ENCODE results near the gene DYNLT2.
A peak's percentile ranks its signal among the peaks of the same experiment; 100 is the strongest.
"Not testable (repeated sequence)": the region's sequence is repeated elsewhere in the genome, so short reads cannot be mapped to it uniquely, and the experiment has no call there.

The DYNLT2 gene

DNA sequence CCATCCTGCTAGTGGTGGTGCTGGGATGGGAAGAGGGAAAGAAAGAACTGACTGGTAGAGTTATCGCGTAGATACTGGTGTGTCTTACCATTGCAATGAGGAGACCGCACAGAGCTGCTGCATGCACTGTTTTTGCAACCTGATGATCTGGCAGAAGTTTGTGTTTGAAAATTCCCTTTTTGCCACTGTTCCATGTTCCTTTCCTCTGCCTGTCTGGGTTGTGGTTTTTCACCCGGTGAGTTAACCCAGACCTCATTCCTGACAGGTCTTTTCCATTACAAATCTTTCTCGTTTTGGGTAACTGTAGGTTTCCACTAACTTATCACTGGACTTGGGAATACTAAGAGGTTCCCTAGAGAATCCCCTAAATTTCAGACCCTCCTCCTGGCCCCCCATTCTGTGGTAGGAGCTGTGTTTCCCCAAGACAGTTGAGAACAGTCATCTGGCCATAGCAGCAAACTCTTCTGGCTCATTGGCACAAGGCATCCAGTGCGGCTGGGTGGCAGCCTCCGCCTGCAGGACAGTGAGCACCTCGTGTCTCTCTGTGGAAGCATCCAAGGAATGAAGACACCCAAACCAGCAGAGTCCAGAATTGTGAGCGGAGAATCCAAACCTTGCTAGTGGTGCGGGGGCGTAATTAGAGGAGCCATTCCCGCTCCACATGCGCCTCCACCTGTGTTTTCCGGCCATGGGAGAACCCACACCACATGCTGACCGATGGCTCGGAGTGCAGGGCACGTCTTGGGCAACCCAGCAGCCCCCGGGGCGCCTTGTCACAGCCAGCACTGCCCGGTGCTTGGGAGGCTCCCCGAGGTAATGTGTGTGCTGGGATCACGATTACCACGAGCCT is 32.8 kb upstream of the DYNLT2 start:
- DNase-seq (ENCODE audit: low read depth), result peak; percentile 58

DNA sequence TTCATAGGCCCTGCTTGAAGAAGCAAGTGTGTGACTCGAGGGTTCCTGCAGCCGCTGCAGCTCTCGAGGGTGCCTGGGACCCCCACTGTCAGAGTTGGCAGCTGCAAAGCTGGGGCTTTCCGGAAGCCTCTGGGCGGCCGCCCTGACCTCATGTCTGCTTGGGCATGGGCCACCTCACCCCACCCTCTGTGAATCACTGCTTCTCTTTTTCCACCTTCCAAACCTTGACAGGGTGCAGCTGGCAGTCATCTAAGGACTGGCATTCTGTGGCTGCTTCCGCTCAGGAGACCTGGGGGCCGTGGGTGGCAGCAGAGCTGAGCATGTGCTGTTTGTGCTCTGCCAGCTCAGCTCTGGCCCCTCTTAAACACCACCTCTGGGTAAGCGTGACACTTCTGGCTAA is 32.0 kb upstream of the DYNLT2 start:
- DNase-seq (ENCODE audit: low read depth), result no peak

DNA sequence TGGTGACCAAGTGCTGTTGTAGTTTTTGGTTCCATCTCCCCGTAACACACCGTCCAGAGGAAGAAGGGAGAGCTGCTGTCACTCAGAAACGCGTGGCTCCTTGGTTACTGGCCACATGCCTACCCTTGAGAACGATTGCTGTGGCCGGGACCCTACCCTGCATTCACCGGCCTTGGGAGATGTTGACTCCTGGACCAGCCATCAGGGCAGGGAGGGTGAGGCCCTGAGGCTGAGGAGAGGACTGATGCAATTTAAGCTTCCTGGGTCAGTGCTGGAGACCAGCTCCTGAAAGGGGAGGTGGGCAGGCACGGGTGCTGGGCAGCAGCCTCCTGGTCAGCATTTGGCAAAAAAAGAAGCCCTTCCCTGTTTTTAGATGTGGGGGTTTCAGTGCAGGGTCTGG is 31.6 kb upstream of the DYNLT2 start:
- DNase-seq (ENCODE audit: low read depth), result no peak

DNA sequence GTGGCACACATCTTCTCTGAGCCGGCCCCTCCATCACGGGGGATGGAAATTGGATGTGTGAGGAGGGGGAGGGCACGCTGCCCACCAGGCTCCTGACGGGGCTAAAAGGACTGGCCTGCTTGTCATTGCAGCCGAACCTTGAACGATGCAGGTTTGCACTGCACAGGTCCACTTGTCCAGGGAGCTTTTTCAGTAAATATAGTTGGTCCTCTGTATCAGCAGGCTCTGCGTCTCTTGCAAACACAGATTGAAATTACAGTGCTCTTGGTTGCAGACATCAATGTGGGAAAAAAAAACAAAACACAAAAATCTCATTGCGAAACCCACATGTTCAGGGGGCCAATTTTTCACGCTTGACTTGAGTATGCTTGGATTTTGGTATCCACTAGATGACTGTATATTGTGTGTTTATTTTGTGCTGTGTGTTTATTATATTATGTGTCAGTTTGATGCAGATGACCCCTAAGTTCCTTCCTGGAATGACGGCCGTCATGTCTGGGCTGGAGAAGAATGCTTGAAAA is 29.3 kb upstream of the DYNLT2 start:
- DNase-seq (ENCODE audit: low read depth), result peak; percentile 37

DNA sequence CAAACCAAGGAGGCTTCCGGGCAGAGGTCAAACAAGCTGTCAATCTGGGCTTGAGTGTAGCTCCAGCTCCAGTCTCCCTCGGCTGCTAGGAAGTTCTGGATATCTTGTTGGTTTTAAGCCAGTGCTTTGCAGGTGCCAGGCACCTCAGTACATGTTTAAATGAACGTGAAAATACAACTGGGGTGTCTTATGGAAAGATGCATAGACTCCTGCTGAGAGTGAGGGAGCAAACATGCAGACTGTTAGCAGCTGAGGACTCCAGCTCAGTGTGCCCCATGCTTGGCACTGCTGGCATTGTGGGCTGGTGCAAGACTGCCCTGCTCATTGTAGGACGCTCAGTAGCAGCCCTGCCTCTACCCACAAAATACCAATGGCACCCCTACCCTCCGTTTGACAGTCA is 28.5 kb upstream of the DYNLT2 start:
- DNase-seq (ENCODE audit: low read depth), result no peak

DNA sequence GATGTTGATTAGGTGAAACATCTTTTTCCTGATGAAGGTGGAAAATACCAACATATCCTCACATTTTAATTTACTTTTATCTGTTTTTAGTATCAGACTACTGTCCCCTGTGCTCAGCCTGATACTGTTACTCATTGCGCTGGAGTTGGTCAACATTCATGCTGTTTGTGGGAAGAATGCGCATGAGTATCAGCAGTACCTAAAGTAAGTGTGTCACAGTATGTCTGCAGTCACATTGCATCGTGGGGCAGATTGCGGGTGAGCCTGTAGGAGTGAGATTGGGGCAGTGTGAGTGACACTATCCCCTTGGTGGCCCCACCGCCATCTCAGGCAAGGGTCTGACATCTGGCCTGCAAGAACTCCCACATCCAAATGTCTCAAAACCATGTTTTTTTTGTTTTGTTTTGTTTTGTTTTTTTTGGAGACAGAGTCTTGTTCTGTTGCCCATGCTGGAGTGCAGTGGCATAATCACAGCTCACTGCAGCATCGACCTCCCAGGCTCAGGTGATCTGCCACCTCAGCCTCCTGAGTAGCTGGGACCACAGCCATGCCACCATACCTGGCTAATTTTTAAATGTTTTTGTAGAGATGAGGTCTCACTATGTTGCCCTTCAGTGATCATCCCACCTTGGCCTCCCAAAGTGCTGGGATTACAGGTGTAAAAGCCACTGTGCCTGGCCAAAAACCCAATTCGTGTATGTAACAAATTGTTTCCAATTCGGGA is 27.9 kb upstream of the DYNLT2 start:
- no peak for DNase-seq (ENCODE audit: low read depth)

DNA sequence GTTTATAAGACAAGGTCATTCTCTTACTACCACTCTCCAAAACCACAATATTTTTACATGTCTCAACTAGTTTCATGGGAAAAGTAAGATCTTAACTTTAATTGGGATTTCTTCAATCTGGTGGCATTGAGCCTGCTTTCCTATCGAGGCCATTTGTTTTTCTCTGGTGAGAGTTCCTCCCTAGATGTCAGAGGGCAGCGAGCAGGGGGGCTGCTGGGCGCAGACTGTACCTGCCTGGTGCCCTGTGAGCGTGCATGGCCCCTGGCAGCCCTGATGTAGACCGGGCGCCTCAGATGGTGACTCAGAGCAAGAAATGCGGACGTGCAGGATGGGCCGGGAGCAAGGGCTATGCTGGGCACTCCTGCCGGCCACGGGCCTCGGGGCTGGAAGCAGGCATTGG is 27.3 kb upstream of the DYNLT2 start:
- DNase-seq (ENCODE audit: low read depth), result no peak

DNA sequence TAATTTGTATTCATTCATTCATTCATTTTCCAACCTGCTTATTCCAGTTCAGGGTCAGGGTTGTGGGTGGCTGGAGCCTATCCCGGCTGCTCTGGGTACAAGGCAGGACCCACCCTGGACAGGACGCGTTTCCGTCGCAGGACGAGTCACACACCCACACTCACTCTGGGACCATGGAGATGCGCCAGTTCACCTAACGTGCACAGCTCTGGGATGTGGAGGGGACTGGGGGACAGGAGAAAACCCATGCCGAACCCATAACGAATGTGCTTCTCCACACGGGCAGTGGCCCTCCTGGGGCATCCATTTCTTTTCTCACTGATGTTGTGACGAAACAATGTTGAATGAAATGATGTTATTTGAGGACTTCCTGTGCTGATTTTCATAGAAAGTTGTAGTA is 26.5 kb upstream of the DYNLT2 start:
- no peak for DNase-seq (ENCODE audit: low read depth)

DNA sequence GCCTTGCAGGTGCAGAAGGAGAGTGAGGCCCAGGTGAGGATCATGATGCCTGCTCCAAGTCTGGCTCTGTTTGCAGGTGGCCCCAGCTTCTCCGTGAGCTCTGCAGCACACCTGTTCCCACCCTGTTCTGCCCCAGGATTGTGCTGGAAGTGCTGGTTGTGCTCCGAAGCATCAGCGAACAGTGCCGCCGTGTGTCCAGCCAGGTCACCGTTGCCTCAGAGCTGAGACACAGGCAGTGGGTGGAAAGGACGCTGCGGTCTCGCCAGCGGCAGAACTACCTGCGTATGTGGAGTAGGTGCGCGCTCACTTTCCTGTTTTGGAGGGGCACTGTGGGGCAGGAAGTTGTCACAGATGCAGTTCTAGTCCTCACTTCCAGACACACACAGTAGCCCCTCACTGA is 25.0 kb upstream of the DYNLT2 start:
- DNase-seq (ENCODE audit: low read depth), result no peak

DNA sequence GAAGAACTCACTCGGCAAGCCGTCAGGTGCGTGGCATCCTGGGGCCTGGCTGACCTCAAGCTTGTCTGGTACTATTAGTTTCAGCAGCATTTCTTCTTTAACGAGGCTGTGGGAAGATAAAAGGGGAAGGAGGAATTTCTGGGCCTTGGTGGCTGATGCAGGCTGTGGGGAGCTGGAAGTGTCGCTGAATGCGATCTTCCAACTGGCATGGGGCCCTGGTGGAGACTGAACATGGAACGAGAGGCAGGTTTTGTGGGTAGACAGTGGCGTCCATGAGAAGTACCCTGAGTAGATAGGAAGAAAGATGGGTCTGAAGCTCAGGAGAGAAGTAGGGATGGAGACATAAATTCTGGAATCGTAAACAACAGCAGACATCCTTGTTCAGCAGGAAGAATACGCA is 23.9 kb upstream of the DYNLT2 start:
- DNase-seq (ENCODE audit: low read depth), result no peak

DNA sequence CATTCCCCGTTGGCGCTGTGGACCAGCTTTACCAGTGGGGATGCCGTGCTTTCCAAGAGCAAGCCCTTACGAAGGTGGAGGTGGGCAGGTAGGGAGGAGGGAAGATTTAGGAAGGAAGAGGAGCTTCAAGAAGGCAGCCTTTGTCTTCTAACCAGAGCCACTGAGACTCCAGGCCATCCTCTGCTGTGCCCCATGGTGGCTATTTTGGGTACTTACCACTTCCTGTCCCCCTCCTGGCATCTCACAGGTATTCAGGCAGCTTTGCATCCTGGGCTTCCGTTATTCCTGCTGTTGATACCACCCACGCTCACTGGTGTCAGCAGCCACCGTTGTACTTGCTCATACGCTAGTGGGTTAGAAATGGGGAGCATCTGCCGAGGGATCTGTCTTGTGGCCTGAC is 23.0 kb upstream of the DYNLT2 start:
- no peak for DNase-seq (ENCODE audit: low read depth)

DNA sequence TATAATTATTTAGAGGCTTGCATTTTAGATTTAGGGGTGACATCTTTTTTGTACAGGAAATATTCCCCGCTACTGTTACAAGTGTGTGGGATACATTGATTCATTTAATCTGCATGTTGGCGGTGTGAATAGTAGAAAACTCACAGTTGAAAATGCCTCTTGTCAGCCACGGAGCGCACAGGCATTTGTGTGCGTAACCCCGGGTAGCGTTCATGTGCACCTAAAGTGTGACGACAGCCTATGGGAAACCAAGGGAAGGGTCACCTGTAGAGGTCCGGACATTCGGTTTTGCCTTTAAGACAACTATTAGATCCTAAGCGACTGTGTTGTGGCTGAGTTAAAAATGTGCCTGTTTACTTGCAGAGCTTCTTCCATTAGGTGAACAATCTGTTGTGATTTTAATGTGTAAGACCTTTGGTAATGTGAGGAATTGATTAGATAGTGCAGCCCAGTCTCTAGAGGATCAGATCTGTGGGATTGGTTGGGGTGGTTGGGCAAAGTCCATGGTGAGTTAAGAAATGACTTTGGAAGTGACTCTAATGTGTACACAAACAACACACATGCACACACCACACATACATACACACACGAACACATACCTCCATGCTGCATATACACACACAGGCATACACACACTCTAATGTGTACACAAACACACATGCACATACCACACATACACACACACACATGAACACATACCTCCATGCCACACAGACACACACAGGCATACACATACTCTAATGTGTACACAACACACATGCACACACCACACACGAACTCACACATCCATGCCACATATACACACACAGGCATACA is 15.8 kb upstream of the DYNLT2 start:
- no peak for DNase-seq (ENCODE audit: low read depth)

DNA sequence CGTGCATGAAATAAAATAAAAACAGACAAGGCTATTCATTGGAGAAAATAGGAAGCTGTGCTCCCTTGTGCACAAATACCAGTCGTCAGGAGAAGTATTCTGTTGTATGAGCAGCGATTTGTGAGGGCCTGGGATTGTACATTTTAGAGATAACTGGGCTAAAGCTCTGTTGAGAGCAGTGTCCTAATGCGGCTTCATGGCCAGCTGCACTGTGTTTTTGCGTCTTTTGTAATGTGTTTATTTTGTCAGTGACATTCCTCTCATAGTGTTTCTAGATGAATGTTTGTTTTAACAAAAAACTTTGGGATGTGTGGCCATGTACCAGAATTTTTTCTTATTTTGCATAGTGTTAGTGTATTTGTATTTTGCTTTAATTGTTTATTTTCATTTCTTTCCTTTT is 14.9 kb upstream of the DYNLT2 start:
- no peak for DNase-seq (ENCODE audit: low read depth)

DNA sequence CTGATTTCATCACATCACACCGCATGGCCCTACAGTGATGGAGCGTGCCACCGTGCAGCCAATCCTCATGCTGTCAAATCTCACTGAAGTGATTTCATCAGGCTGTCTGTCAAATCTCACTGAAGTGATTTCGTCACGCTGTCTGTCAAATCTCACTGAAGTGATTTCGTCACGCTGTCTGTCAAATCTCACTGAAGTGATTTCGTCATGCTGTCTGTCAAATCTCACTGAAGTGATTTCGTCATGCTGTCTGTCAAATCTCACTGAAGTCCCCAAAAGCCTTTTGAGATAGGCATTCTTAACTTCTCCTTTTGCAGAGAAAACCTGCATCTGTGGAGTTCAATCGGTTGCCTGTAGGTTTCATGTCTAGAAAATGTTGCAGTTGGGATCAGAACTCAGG is 14.4 kb upstream of the DYNLT2 start:
- not testable (repeated sequence) for DNase-seq (ENCODE audit: low read depth)

DNA sequence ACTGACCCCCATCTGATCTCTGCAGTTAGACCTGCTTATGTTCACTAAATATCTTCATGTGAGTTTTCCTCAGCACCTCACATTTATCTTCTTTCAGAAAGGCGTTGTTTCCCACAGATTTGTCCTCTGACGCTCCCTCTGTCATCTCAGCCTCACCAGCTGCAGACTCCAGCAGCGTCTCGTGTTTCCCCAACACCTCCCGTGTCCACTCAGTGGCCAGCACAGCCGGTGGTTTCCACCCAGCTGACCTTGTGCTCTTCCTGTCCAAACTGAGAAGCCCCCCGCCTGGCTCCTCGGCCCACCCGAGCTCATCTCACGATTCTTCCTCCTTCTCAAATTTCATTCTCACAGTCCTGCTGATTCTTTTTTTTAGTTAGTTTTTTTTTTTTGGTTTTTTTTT is 12.5 kb upstream of the DYNLT2 start:
- no peak for DNase-seq (ENCODE audit: low read depth)

DNA sequence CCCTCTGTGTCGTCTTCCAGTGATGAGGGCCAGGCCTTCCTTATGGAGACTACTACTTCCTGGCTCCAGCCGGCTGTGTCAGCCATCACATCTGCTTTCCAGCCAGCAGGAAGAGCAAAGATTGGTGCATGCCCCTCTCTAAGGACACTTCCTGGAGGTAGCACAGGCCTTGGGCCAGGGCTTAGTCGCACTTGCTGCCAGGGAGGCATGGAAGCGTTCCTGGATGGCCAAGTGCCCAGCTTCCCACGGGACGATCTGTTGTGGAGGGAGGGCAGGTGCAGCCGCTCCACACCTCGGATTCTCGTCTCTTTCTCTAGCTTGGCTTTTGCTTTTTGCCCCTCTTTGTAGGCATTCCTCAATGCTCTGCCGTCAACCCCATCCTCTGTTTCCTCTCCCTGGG is 11.9 kb upstream of the DYNLT2 start:
- DNase-seq (ENCODE audit: low read depth), result no peak

DNA sequence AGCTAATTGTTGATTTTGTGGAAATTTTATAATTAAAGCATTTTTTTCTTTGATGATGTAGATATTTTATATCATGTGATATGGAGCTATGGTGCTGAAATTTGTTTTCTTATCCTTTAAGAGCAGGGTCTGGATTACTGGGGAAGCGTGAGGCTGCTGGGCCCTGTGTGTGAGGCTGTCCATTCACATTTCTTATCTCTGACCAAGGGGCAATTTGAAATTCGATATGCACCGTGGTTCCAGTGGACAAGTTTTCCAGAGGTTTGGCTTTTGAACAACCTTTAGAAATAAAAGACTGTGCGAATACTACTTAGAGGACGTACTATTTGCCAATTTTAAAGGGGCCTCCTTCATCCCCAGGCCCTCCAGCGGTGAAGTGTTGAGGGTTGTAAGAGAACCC is 3.8 kb upstream of the DYNLT2 start:
- DNase-seq (ENCODE audit: low read depth), result no peak

DNA sequence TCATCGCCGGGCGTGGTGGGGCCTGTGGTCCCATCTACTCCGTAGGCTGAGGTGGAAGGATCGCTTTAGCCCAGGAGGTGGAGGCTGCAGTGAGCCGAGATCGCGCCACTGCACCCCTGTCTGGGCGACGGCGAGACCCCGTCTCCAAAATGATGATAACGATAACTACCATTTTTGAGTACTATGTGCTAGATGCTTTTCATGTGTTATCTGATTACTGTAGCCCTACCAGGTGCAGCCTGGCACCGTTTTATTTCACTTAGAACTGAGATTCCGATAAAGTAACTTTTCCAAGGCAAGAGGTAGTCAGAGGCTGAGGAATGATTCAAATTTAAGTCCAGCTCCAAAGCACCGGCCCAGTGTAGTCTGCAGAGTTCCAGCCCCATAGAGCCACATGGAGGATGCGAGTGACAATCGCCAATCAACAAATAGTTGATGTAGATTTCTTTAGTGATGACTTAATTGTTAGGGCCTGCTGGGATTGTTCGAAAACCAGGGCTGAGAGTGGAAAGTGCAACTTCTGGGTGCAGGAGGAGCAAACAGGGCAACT is 777 bp upstream of the DYNLT2 start:
- DNase-seq (ENCODE audit: low read depth), result no peak

DNA sequence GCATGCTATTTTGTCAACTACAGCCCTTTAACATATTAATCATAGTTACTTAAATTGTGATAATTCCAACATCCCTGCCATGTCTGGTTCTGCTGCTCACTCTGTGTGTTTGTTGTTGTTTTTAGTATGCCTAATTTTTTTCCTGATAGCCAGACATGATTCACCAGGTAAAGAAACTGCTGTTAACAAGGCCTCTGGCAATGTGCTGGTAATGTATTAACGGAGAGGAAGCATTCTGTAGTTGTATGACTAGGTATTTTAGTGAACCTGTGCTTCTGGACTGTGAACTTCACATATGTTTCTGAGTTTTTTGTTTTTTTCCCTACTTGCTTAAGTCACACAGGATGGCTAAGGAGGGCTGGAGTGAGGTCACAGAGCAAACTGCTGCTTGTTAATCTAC is 4.8 kb downstream of the DYNLT2 start:
- no peak for DNase-seq (ENCODE audit: low read depth)

DNA sequence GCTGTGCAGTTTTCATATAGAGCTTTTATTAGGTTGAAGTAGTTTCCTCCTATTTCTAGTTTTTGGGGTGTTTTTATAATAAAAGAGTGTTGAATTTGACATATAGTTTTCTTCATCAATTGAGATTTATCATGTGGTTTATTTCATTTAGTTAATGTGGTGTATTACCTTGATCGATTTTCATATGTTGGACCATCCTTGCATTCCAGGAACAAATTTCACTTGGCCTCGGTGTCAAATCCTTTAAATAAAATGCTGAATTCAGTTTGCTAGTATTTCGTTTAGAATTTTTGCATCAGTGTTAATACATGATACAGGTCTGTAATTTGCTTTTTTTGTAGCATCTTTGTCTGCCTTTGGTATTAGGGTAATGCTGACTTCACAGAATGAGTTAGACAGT is 6.0 kb downstream of the DYNLT2 start:
- DNase-seq (ENCODE audit: low read depth), result no peak

DNA sequence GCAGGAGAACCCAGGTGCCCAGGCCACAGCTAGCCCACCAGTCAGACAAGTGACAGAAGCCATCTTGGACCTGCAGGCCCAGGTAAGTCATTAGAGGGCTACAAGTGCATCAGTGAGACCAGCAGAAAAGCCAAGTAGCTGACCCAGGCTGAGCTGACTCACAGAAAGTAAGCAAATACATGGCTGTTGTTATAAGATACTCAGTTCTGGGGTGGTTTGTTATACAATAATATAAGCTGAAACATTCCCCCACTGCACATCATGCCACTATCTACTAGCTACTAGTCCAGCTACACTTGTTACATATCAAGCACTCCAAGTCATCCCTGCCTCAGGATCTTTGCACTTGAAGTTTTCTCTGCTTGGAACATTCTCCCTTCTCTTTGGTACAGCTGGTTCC is 10.0 kb downstream of the DYNLT2 start:
- no peak for DNase-seq (ENCODE audit: low read depth)

DNA sequence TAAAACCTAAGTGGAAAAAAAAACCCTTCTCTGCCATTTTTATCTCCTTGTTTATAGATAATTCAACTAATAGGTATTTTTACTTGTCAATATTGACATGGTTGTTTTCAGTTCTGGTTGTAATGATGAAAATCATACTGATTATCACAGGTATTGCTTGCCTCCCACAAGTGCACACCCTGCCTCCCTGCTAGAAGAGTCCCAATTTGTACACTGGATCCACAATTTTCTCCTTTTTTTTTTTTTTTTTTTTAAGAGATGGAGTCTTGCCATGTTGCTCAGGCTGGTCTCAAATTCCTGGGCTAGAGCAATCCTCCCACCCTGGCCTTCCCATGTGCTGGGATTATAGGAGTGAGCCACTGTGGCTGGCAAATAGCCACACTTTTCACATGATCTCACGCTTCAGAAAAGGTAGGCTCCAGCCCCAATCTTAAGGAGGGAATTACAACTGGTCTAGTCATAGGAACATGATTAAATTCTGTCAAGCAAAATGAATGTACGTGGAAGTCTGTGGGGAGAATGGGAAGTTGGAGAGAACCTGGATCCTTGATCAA is 12.3 kb downstream of the DYNLT2 start:
- peak; percentile 50 for DNase-seq (ENCODE audit: low read depth)
